Gastrocnemius medialis (tissue), 4 donors: Measurements from ENCODE around the gene AUTS2. TPM values are rescaled to one million over a fixed set of nuclear protein-coding genes. Genes with fewer than 3 reads are reported as not detected.

ENCODE experiments used
- ATAC-seq, 2 donors: fragments of 150-250 bp; one replicate each; pipeline ENCODE4 v1.9.1; 2016
- DNase-seq, 2 donors: peaks; one replicate each; pipeline ENCODE4 v3.0.0-alpha.2; 2019
- H3K27ac ChIP-seq, 4 donors: fragments of 200-600 bp; sonication (generic); 1 replicate in 1 of 4; 2 replicates in 3 of 4; pipeline ENCODE4 v1.5.1; 2016 to 2018; ENCODE audit warnings: mild to moderate bottlenecking in 2 of 4, moderate library complexity in 1 of 4
- H3K27me3 ChIP-seq, 3 donors: fragments of 200-600 bp; sonication (generic) in 2 of 3; 1 replicate in 1 of 3; 2 replicates in 2 of 3; pipeline versions ENCODE4 v1.5.1 to v1.6.0; 2016 to 2019; ENCODE audit warnings: mild to moderate bottlenecking in 1 of 3, moderate library complexity in 1 of 3
- H3K36me3 ChIP-seq, 2 donors: fragments of 200-600 bp; sonication (generic) in 1 of 2; one replicate each; pipeline ENCODE4 v1.5.1; 2017 to 2018
- H3K4me1 ChIP-seq, 2 donors: fragments of 200-600 bp; sonication (generic) in 1 of 2; one replicate each; pipeline ENCODE4 v1.5.1; 2016 to 2017; ENCODE audit warnings: mild to moderate bottlenecking in 2 of 2
- H3K4me3 ChIP-seq, 4 donors: fragments of 200-600 bp; sonication (generic) in 3 of 4; 1 replicate in 1 of 4; 2 replicates in 3 of 4; pipeline ENCODE4 v1.5.1; 2016 to 2019; ENCODE audit warnings: mild to moderate bottlenecking in 2 of 4
- H3K9me3 ChIP-seq, 3 donors: fragments of 200-600 bp; sonication (generic) in 2 of 3; 1 replicate in 1 of 3; 2 replicates in 2 of 3; pipeline ENCODE4 v1.5.1; 2016 to 2019
- POLR2A ChIP-seq, 2 donors: fragments of 450-650 bp; IDR thresholded peaks; one replicate each; pipeline ENCODE4 v1.6.1; 2017; ENCODE audit warnings: antibody characterized with exemption in 2 of 2, mild to moderate bottlenecking in 2 of 2, moderate library complexity in 2 of 2
- in situ Hi-C, 4 donors: fragments of 200-750 bp; cut with MboI; loops; one replicate each; pipeline versions ENCODE4 v1.15.0 to v1.8.0; 2017; ENCODE audit warnings: low sequenced_read_pairs in 4 of 4
- intact Hi-C: fragments of 100-400 bp; cut with DNase I; formaldehyde crosslinking; loops from one replicate; pipeline ENCODE4 v1.15.1; 2023; ENCODE audit warnings: low total_unique reads
- total RNA-seq, 4 donors: library from RNA; depleted of rRNA; stranded (reverse); fragments of >200 nt; gene quantifications; one replicate each; pipeline versions ENCODE4 v1.1.0 to v1.2.3, GENCODE V29; 2016
- TF ChIP-seq, protein P1 (sequence below), 5 experiments: fragments of 450-650 bp in 3 of 5; fragments of 200-600 bp in 2 of 5; sonication (generic) in 2 of 5; IDR thresholded peaks in 4 of 5; conservative IDR thresholded peaks in 1 of 5; 1 replicate in 4 of 5; 2 replicates in 1 of 5; pipeline ENCODE4 v1.5.1; 2016 to 2019; ENCODE audit warnings: antibody characterized with exemption in 5 of 5, mild to moderate bottlenecking in 3 of 5, moderate library complexity in 3 of 5

AUTS2 gene
- total RNA-seq, 4 donors from 2014 or later: 2.5 to 16.2 (median 8.5) TPM

DNA sequence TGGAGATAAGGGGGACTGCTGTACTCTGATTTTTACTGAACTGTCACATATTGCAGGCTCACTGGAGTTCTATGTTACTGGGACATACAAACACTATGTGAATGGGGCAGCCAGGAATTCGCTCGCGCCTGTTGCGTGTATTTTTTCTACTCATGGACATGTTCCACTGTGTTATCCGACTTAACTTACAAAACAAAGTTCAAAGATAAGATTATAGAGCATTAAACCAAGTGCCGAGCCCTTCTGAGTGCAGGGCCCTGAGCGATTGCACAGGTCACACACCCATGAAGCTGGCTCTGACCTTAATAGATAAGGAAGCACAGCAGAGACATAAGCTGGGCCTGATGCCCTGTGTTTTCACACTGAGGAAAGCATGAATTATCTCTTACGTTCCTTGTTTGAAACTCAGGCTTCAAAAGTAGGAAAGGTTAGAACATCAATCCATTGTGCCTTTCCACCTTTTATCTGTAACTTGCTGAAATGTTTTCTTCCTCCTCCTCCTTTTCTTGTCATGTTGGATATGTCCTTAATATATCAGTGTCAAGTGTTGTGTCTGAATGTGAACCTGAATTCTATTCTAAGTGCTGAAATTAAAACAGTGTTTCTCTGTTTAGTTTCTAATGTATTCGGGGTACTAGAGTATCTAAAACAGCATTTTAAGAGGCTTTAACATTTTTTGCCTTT, 273.8 kb downstream of the AUTS2 start:
- ATAC-seq: no peak
- intact Hi-C loops: no loop called here
- Histone ChIP-seq H3K27ac (no peak overlapping the region), H3K4me1 (peaks cover 0 to 7% of the 10 kb centered on the region in 2 donors), H3K4me3 (no peak overlapping the region), H3K9me3 (no peaks in the 10 kb centered on the region), H3K27me3 (no peaks in the 10 kb centered on the region), H3K36me3 (no peaks in the 10 kb centered on the region)
- no peak for TF ChIP-seq POLR2A (IDR thresholded peaks at IDR 0.05)
- TF ChIP-seq, protein P1, sequence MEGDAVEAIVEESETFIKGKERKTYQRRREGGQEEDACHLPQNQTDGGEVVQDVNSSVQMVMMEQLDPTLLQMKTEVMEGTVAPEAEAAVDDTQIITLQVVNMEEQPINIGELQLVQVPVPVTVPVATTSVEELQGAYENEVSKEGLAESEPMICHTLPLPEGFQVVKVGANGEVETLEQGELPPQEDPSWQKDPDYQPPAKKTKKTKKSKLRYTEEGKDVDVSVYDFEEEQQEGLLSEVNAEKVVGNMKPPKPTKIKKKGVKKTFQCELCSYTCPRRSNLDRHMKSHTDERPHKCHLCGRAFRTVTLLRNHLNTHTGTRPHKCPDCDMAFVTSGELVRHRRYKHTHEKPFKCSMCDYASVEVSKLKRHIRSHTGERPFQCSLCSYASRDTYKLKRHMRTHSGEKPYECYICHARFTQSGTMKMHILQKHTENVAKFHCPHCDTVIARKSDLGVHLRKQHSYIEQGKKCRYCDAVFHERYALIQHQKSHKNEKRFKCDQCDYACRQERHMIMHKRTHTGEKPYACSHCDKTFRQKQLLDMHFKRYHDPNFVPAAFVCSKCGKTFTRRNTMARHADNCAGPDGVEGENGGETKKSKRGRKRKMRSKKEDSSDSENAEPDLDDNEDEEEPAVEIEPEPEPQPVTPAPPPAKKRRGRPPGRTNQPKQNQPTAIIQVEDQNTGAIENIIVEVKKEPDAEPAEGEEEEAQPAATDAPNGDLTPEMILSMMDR (IDR thresholded peaks at IDR 0.05 in 4 of 5, conservative IDR thresholded peaks at IDR 0.05 in 1 of 5): no peak
- in situ Hi-C loops: no loop called here
- DNase-seq: no peak

DNA sequence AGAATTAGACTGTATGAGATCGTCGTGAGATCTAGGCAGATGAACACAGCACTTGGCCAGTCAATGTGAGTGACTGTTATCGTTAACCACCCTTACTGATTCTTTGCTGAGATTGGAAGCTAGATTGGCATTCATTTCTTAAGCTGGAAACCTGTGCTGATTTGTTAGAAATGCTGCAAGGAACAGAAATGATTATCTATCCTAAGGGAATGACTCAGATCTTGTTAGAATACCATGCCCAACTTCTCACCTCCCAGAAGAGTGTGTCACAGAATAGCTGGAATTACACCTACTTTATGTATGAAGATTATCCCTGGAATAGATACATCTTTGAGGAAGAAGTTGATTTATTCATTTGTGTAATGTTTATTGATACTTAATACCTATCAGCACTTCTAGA, 275.2 kb downstream of the AUTS2 start:
- H3K9me3 ChIP-seq: no peaks in the 10 kb centered on the region

DNA sequence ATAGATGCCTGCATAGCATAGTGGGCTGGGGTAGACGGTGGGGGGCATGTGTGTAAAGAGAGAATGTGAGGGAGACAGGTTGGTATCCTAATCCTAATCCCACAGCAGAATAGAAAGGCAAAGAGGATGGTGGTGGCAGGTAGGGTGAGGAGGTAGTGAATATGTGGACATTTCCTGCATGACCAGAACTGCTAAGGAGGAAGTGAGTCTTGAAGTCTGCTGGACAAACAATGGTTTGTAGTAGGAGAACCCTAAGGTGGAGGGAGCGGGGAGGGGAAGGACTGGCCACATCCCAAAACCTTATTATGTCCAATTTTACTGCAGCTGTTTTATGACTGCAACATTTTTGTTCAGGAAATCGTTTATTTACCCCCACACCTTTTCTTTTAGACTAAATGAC, 279.7 kb downstream of the AUTS2 start:
- DNase-seq (no peak), ATAC-seq (no peak)
- in situ Hi-C loops (no loop called here), intact Hi-C loops (no loop called here)
- no peaks in the 10 kb centered on the region for H3K9me3 ChIP-seq
- H3K4me3 ChIP-seq: no peak overlapping the region
- TF ChIP-seq, protein P1 (IDR thresholded peaks at IDR 0.05 in 4 of 5, conservative IDR thresholded peaks at IDR 0.05 in 1 of 5): no peak
- TF ChIP-seq POLR2A (IDR thresholded peaks at IDR 0.05): no peak
- H3K27me3 ChIP-seq: no peaks in the 10 kb centered on the region
- H3K36me3 ChIP-seq: no peaks in the 10 kb centered on the region
- no peaks in the 10 kb centered on the region for H3K4me1 ChIP-seq
- no peak overlapping the region for H3K27ac ChIP-seq

More for the DNA sequence above, 275.2 kb downstream of the AUTS2 start:
- no peak overlapping the region for H3K27ac ChIP-seq
- no peak for ATAC-seq
- DNase-seq: no peak
- H3K4me3 ChIP-seq: no peak overlapping the region
- in situ Hi-C loops (no loop called here), intact Hi-C loops (no loop called here)
- no peaks in the 10 kb centered on the region for H3K27me3 ChIP-seq
- peaks cover 0 to 7% of the 10 kb centered on the region in 2 donors for H3K4me1 ChIP-seq
- no peaks in the 10 kb centered on the region for H3K36me3 ChIP-seq
- TF ChIP-seq, protein P1 (IDR thresholded peaks at IDR 0.05 in 4 of 5, conservative IDR thresholded peaks at IDR 0.05 in 1 of 5): no peak
- TF ChIP-seq POLR2A (IDR thresholded peaks at IDR 0.05): no peak

DNA sequence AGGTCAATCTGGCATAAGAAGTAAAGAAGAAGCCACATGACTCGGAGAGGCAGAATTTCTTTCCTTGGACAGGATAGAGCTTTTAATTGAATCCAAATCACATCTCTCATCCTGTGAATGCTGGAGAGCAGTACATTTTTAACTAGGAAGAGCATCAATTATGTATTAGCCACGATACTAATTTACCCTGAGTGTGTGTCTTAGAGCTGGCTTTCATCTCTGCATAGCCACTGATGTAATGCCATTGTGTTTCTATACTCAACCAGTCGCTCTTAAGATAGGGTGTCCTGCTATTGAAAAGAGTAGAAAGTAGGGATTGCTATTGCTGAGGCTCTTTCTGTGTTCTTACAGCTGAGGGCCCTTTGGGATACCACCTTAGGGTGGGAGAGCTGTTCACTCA, 280.3 kb downstream of the AUTS2 start:
- no peaks in the 10 kb centered on the region for H3K36me3 ChIP-seq
- in situ Hi-C loops (no loop called here), intact Hi-C loops (no loop called here)
- ATAC-seq (no peak), DNase-seq (no peak)
- no peaks in the 10 kb centered on the region for H3K4me1 ChIP-seq
- H3K27ac ChIP-seq: no peak overlapping the region
- no peak for TF ChIP-seq POLR2A (IDR thresholded peaks at IDR 0.05)
- TF ChIP-seq, protein P1 (IDR thresholded peaks at IDR 0.05 in 4 of 5, conservative IDR thresholded peaks at IDR 0.05 in 1 of 5): no peak
- no peak overlapping the region for H3K4me3 ChIP-seq
- H3K9me3 ChIP-seq: no peaks in the 10 kb centered on the region
- no peaks in the 10 kb centered on the region for H3K27me3 ChIP-seq

DNA sequence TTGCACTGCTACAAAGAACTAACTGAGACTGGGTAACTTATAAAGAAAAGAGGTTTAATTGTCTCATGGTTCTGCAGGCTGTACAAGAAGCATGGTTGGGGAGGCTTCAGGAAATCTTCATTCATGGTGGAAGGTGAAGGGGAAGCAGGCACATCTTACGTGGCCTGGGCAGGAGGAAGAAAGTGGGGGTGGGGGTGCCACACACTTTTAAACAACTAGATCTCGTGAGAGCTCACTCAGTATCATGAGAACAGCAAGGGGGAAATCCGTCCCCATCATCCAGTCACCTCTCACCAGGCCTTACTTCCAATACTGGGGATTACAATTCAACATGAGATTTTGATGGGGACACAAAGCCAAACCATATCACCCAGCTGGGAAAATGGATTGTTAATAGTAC, 281.7 kb downstream of the AUTS2 start:
- Histone ChIP-seq H3K4me1 (peaks cover 0 to 3% of the 10 kb centered on the region in 2 donors), H3K4me3 (no peak overlapping the region), H3K9me3 (no peaks in the 10 kb centered on the region), H3K27ac (no peak overlapping the region), H3K36me3 (no peaks in the 10 kb centered on the region), H3K27me3 (no peaks in the 10 kb centered on the region)
- no peak for ATAC-seq
- in situ Hi-C loops: no loop called here
- intact Hi-C loops: no loop called here
- no peak for DNase-seq
- TF ChIP-seq, protein P1 (IDR thresholded peaks at IDR 0.05 in 4 of 5, conservative IDR thresholded peaks at IDR 0.05 in 1 of 5): no peak
- no peak for TF ChIP-seq POLR2A (IDR thresholded peaks at IDR 0.05)
